OCI-M2 (cell line): ENCODE results near the gene ABCC3.

Experiments
- DNase-seq: peaks from one replicate; lab custom pipeline; 2025; ENCODE audit not compliant: unreplicated experiment; lab: John Stamatoyannopoulos, UW

Gene ABCC3

DNA sequence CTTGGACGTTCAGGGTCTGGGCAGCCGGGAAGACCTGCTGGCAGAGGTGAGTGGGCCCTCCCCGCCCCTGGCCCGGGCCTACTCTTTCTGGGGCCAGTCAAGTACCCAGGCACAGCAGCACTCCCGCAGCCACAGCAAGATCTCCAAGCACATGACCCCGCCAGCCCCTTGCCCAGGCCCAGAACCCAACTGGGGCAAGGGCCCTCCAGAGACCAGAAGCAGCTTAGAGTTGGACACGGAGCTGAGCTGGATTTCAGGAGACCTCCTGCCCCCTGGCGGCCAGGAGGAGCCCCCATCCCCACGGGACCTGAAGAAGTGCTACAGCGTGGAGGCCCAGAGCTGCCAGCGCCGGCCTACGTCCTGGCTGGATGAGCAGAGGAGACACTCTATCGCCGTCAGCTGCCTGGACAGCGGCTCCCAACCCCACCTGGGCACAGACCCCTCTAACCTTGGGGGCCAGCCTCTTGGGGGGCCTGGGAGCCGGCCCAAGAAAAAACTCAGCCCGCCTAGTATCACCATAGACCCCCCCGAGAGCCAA, 8.6 kb upstream of the ABCC3 start:
- no peak for DNase-seq

DNA sequence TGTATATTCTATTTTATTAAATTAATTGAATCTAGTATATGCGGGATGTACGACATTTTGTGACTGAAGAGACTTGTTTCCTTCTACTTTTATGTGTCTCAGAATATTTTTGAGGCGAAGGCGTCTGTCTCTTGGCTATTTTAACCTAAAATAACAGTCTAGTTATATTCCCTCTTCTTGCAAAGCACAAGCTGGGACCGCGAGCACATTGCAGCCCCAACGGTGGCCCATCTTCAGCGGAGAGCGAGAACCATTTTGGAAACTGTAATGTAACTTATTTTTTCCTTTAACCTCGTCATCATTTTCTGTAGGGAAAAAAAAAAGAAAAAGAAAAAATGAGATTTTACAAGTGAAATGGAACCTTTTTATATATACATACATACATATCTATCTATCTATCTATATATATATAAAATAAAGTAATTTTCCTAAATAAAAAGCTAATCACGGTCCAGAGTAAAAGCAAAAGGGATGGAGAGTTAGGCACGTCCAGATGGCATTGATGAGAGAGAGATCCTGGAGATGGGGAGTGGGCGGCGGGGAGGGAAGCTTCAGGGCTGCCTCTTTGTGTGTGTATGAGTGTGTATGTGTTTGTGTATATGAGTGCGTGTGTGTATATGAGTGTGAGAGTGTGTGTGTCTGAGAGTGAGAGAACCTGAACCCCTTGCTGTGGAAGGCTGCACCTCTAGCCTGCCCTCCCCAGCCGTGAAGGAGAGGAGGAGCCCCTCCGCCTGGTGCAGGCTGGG, 7.5 kb upstream of the ABCC3 start:
- DNase-seq: no peak

DNA sequence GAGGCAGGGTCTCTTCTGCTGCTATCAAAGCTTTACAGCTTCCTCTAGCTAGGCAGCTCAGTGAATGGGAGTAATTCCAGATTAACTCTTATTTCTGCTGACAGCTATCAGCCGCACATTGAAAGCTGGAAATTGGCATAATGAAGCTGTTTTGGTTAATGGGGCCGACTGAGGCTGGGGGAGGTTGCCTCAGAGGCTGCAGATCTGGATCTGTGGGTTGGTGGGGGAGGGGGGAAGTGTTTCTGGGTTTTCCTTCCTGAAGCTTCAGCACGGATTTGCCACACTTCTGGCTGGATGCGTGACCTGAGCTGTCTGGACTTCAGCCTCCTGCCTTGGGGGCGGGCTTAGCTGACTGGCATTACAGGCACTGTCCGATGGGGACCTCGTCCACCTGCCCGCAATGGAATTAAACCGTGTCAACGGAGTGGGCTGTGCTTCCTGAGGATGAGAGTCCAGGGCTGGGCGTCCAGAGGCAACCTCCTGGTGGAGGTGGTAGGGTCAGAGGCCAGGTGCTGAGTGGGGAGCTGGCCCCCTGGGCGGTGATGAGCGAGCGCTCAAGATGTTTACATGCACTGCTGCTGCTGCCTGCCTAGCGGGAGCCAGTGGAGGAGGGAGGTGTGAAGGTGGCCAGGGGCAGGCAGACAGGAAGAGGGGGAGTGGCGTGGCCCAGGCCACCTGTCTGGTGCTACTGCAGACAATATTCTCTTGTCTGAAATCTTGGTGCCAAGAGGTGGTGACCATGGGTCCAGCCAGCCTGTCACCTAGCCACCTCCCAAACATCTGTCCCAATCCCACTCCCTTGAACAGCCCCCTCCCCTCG, 6.7 kb upstream of the ABCC3 start:
- DNase-seq: no peak

DNA sequence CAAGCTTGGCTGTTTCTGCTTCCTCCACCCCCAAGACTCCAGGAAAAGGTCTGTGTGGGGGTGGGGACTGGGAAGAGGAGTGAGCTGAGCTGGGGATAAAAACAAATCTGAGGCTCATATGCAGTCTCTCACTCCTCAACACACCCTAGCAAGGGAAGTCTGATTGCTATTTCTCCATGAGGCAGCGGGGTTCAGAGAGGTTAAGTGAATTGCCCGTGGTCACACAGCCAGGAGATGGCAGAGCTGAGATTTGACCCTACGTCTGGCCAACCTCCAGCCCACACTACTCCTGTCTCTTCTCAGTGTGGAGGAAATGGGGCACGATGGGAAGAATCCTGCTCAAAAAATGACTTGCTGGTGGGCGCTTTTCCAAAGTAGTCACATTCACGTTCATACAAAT, 4.8 kb upstream of the ABCC3 start:
- no peak for DNase-seq

DNA sequence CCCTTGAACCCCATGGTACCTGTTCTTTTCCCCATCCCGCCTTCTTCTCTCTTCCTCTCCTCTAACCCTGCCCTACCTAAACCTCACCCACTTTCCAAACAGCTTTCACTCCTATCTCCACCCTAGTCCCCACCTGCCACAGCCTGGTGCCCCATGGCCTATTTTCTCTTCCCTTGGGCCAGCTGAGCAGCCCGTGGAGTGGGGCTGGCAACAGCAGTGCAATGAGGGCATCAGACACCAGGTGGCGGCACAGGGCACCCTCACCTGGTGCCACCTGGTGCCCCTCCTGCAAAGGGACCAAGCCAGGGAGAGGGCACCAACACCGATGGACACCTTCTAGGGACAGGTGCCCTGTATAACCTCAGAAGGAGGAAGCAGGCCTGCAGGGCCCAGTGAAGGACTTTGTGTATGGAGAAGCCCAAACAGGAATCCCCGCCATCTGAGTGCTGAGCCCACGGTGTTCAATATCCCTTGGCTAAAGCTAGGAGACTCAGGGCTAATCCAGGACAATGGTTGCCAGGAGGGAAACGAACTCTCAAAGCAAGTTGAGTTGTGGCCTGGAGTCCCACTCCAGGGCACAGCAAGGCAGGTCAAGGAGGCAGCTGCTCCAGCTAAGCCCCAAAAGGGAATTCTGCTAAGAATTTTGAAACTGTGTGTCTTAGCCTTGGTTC, 4.0 kb upstream of the ABCC3 start:
- no peak for DNase-seq

DNA sequence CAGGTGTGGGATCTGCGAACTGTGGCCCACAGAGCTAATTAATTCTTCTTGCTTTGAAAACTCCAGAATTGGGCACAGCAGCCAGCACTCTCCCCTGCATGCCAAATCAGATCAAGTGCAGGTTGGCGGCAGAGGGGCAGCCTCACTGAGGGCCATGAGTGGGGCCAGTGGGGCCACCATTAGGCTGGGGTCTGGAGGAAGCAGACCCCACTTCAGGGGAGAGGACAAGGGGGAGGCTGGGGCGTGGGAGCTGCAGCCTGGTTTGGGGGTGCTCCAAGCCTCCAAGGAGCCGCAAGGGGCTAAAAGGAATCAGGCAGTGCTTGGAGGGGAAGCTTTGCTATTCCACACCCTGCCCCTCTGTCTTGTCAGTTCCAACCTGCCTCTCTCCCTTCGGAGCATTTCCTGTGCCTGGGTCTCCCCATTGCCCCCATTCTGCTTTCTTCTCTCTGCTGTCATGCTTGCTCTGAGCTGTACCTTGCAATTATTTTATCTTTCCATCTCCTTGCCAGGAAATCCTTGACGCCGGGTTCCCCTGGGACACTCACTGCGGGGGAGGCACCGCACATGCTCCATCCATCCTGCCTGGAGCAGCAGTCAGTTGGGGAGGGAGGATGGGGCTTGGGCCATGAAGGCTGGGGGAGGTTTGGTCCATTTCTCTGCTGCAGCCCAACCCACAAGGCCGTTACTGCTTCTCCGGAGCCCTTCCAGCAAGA, 3.3 kb upstream of the ABCC3 start:
- DNase-seq: no peak

DNA sequence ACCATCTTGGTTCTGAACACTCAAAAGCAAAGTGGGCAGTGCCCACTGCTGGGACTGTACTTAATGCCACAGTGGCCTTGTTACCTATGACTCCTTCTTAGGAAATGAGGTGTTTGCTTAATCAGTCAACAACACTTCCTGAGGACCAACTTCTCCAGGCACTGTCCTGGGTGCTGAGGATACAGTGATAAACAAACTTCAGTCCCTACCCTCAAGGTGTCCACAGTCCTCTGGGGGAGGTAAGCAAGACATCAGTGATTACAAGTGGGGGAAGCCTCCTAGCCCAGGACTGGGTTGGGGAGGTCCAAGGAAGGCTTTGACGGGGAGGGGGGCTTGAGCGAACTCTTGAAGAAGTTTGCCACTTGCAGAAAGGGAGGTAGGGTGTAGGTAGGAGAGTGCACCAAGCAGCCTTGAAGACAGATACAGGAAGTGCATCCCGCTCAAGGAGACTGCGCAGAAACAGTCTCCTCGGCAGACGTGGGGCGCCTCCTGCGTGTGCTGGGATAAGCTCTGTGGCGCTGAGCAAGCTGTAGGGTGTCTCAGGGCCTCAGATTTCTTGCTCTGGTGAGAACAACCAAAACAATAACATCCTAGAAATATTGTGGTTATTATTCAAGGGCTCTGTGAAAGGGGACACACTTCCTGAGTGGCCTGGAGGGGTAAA, 2.6 kb upstream of the ABCC3 start:
- DNase-seq: no peak

DNA sequence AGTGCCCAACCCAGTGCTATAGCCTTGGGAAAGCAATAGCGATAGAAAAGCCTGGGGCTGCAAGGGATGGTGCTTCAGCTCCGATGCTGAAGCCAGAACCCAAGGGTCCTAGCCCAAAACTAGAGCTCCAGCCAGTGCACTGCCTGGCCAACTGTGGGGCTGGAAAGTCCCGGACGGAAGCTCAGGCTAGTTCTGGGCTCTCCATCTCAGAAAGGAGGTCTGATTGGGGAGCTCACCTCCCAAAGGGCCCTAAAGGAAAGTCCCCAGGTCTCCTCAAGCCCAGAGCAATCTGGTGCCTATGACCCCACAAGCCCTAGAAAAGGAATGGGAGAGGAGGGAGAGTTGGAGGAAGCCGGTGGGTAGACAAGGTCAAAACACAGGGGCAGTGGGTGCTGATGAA, 2.0 kb upstream of the ABCC3 start:
- no peak for DNase-seq

DNA sequence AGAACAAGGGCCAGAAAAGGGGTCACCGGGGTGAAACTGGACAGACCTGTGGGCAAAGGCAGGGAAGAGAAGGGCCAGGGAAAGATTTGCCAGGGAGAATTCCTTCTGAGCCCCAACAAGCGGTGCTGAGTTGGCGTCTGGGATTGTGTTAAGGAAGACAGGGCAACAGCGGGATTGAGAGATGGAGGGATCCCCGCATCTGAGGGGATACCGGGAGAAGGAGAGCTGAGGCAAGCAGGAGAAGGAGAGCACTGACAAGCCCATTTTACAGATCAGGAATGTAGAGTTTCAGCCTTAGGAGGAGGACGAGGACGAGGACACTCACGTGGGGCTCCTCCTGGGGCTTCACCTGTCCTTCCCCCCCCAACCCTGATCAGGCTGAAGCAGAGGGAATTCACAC, 998 bp upstream of the ABCC3 start:
- DNase-seq: no peak

DNA sequence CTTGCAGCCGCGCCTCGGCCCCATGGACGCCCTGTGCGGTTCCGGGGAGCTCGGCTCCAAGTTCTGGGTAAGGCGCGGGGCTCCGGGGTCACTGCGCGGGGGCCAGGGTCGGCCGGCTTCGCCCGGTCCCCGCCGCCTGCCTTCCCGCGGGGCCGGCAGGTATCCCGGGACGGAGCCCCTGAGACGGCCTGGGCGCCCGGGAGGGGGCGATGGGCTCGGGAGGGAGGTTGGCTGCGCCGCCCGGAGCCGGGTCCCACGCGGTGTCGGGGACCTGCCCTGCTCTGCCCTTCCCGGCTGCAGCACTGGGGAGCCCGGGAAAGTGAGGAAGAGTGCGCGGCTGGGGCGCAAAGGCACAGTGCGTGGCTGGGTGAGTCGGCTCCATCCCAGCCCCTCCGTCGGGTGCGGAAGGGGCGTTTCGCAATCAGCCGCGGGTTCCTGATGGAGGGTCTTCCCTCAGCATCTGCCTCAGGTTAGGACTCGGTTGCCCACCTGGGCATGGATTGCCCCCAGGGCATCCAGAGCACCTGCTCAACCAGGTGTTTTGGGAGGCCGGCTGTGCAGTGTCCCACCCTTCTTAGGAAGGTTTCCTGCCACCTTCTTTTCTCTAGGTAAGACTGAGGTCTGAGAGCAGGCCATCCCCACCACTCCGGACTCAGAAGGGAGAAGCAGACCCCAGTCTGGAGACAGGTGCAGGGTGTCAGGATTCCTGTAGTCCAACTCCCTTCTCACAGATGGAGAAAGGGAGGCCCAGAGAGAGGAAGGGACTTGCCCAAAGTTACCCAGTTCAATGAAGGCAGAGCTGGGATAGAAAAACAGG, 442 bp downstream of the ABCC3 start:
- no peak for DNase-seq

DNA sequence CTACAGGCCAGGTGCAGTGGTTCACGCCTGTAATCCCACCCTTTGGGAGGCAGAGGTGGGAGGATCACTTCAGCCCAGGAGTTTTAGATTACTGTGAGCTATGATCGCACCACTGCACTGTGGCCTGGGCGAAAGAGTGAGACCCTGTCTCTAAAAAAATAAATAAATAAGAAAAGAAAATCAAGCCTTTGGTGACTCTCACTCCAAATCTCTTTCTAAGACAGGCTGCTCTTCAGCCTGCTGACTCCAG, 976 bp downstream of the ABCC3 start:
- DNase-seq: no peak

DNA sequence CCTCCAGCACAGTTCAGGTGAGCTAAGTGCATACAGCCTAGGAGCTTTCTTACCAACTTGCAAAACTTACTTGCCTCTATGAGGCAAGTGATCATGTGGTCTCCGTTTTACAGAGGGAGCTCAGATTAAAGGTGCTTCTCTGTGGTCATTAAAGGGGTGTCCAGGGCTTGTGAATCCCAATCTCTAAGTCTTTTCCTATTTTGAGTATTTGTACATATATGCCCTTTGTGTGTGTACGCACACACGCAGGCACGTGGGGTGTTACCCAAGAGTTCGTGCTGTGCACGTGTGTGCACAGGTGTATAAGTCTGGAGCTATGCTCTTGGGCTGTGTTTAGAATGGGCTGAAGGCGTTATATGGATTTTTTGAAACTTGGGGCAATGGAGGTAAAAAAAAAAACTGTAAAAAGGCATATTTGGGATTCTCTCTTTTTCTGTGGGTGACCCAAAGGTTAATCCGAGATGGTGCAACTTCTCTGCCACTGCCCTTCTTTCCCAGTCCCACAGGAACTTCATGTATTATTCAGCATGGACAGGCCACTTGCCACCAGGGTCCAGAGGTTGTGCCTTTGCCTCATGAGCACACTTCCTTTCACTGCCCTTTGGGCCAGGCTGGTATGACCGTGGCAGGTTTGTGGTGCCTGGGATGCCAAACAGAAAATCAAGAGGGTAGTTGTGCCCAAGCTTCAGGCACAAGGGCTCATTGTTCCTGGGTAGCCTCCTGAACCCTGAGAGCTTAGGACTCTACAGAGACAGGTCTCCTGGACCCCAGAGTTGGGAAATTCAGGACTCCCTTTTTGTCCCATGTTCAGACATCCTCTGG, 1.5 kb downstream of the ABCC3 start:
- no peak for DNase-seq

DNA sequence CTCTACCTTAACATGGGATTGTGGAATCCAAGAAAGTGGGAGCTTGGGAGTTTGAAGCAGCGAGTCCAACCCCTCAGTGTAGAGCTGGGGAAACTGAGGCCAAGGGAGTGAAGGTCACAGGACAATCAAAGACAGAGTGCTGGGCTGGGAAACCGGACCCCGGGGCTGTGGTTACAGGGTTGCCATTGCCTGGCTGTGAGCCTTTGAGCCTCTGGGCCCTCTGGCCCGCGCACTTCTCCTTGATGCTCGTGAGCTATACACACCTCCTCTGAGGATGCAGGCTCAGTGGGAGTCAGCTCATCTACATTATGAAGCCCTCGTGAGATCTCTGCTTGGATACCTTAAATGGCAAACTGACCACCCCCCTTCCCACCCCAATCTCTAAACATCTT, 2.1 kb downstream of the ABCC3 start:
- no peak for DNase-seq

DNA sequence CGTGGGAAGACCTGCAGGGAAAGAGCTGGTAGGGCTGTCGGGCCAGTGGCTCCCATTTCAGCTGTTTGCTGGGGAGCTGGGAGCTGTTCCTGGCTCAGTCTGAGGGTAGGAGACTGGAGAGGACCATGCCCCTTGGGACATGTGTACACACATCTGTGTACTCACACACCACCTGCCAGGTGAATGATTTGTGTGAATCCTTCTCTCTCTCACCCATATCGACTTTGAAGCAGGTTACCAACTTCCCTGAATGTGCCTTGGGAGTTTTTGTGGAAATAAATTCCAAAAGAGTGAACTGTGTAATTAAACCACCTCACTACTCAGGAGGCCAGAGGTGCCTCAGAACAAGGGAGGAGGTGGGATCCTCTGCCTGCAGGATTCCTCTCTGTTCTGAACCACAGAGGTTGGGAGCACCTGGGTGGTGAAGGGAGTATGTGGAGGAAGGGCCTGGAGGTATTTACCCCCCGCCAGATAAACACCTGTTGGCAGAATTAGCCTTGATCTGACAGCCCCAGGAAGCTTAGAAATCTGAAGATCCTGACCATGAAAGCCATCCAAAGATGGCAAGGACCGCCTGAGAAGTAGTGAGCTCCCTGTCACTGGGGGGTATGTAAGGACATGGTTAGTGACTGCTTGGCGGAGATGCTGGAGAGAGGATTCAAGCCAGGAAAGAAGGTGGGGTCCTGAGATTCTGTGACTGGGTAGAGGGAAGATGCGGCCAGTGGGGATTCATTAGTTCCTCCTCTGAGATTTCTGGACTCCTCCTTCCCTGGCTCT, 3.3 kb downstream of the ABCC3 start:
- no peak for DNase-seq

DNA sequence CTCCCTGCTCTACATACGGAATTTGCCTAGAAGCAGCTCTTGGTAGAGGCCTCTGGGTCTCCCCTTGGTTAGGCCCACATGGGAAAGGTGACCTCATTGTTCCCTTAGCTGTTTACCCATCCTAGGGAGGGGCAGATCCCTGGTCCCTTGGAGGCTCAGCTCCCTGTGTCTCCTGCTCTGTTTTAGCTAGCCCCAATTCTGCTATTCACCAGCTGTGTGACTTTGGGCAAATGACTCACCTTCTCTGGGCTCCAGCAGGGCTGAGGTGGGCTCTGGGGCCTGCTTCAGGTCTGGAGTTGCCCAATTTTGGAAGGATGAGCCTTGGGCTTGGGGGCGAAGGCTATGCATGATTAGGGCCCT, 3.9 kb downstream of the ABCC3 start:
- no peak for DNase-seq

DNA sequence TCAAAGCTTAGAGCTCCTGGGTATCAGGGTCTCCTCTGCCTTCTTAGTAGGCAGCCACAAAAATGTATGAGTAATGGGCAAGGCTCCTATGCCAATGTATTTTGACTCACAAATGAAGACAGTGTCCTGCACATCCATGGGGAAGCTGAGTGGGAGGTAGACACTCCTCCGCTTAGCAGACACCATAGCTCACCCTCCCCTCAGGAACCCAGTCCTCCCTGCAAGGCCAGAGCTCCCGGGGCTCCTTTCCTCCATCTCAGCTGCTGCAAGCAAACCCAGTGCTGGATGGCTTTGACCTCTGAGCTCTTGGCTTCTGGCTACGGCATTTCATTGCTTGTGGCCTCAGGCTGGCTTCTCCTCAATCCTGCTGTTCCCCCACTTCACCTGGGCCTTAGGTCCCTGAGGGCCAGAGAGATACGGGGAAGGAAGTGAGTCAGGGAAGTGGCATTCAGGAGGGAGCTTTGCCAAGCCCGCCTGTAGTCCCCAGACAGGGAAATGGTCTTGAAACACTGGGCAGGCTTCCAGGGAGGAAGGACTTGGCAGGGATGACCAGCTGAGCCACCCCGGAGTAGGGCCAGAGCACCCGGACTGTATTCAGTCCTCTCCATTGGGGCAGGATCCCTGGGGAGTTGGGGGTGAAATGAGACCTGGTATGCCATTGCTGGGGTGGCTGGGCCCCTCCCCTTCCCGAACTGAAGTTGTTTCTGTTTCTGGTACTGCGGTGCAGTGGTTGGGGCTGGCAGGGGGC, 4.5 kb downstream of the ABCC3 start:
- no peak for DNase-seq

DNA sequence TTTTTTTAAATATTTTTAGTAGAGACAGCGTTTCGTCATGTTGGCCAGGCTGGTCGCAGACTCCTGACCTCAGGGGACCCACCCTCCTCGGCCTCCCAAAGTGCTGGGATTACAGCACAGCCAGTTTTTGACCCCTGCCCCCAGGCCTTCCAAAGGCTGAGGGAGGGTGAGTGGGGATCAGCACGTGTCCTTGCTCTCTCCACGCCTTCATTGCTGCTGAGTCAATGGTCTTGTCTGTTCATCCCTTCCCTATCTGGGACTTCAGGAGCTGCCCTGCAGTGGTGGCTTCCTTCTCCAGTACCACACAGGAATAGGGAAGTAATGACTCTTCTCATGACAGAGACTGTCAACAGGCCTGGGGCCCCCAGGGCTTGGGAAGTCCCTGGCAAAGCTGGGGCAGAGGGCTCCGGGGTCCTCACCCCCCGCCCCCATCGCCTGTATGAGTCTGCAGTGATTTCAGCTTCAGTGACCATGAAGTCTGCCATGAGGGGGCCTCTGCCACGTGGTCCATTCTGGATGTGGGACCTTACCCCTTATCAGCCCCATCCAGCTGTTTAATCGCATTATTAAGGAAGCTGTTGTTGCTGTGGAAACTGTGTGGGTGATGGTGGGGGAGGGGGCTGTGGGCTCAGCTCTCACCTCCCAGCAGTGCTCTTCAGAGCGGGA, 6.1 kb downstream of the ABCC3 start:
- peak; percentile 29 for DNase-seq
